ENCODE data around the gene ABLIM1. TPM values are rescaled to one million over a fixed set of nuclear protein-coding genes. Genes with fewer than 3 reads are reported as not detected.

Gene ABLIM1
- total and polyA plus RNA-seq, 10 of the 15 experiments (the other 5 are each of a cell fraction or from before 2014, with no cell fraction given): 14.2 to 50.5 (median 28.1) TPM

DNA sequence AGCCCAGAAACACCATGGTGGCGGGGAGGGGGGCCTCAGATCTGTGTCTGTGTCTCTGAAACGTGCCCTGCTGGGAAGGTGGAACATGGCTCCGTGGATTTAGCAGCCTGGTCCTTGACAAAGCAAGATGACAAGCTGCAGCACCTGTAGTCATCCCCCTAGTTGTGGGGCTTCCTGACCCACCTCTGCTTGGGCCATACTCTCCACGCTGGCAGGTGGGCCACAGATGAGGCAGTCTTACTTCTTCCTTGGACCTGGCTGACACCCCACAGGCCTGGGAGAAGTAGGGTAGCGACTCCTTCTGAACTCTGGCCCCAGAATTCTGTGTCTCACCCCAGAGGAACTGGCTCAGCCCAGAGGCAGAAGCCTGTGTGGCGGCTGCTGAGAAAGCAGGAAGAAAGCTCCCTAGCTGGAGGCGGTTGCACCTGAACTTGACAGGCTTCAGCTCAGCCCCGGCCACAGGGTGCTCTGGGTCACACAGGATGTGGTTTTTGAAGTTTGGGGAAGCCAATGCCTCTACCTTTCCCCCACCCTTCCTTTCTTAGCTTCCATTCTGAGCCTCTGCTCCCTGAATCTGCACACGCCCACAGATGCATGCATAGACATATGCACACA, 113.9 kb downstream of the ABLIM1 start (continued):
- TF ChIP-seq, protein P1, sequence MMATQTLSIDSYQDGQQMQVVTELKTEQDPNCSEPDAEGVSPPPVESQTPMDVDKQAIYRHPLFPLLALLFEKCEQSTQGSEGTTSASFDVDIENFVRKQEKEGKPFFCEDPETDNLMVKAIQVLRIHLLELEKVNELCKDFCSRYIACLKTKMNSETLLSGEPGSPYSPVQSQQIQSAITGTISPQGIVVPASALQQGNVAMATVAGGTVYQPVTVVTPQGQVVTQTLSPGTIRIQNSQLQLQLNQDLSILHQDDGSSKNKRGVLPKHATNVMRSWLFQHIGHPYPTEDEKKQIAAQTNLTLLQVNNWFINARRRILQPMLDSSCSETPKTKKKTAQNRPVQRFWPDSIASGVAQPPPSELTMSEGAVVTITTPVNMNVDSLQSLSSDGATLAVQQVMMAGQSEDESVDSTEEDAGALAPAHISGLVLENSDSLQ (IDR thresholded peaks at IDR 0.05): peak; percentile 33; the same call in 1 of the 2 replicates
- TF ChIP-seq IRF4 (IDR thresholded peaks at IDR 0.05; ENCODE audit: low read depth, low read length): no peak
- TF ChIP-seq, protein P2, sequence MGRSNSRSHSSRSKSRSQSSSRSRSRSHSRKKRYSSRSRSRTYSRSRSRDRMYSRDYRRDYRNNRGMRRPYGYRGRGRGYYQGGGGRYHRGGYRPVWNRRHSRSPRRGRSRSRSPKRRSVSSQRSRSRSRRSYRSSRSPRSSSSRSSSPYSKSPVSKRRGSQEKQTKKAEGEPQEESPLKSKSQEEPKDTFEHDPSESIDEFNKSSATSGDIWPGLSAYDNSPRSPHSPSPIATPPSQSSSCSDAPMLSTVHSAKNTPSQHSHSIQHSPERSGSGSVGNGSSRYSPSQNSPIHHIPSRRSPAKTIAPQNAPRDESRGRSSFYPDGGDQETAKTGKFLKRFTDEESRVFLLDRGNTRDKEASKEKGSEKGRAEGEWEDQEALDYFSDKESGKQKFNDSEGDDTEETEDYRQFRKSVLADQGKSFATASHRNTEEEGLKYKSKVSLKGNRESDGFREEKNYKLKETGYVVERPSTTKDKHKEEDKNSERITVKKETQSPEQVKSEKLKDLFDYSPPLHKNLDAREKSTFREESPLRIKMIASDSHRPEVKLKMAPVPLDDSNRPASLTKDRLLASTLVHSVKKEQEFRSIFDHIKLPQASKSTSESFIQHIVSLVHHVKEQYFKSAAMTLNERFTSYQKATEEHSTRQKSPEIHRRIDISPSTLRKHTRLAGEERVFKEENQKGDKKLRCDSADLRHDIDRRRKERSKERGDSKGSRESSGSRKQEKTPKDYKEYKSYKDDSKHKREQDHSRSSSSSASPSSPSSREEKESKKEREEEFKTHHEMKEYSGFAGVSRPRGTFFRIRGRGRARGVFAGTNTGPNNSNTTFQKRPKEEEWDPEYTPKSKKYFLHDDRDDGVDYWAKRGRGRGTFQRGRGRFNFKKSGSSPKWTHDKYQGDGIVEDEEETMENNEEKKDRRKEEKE (IDR thresholded peaks at IDR 0.05): no peak
- TF ChIP-seq, protein P3, sequence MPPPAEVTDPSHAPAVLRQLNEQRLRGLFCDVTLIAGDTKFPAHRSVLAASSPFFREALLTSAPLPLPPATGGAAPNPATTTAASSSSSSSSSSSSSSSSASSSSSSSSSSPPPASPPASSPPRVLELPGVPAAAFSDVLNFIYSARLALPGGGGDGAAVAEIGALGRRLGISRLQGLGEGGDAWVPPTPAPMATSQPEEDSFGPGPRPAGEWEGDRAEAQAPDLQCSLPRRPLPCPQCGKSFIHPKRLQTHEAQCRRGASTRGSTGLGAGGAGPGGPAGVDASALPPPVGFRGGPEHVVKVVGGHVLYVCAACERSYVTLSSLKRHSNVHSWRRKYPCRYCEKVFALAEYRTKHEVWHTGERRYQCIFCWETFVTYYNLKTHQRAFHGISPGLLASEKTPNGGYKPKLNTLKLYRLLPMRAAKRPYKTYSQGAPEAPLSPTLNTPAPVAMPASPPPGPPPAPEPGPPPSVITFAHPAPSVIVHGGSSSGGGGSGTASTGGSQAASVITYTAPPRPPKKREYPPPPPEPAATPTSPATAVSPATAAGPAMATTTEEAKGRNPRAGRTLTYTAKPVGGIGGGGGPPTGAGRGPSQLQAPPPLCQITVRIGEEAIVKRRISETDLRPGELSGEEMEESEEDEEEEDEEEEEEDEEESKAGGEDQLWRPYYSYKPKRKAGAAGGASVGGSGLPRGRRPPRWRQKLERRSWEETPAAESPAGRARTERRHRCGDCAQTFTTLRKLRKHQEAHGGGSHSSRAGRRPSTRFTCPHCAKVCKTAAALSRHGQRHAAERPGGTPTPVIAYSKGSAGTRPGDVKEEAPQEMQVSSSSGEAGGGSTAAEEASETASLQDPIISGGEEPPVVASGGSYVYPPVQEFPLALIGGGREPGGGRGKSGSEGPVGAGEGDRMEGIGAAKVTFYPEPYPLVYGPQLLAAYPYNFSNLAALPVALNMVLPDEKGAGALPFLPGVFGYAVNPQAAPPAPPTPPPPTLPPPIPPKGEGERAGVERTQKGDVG (CRISPR knock-in tag; IDR thresholded peaks at IDR 0.05): no peak
- TF ChIP-seq KAT2A (conservative IDR thresholded peaks at IDR 0.05; ENCODE audit: control insufficient read depth, low read depth, low read length): no peak
- no peak for TF ChIP-seq ZSCAN29 (IDR thresholded peaks at IDR 0.05)
- TF ChIP-seq TAF1 (IDR thresholded peaks at IDR 0.05; ENCODE audit: borderline replicate concordance, low read depth, low read length): no peak
- no peak for TF ChIP-seq BACH1 (IDR thresholded peaks at IDR 0.05; ENCODE audit: borderline replicate concordance)
- no peak for TF ChIP-seq SMARCA5 (IDR thresholded peaks at IDR 0.05)
- TF ChIP-seq EGR1 (IDR thresholded peaks at IDR 0.05; ENCODE audit: borderline replicate concordance in 1 of 2, low read depth in 2 of 2, low read length in 2 of 2): 0 out of 3 replicates have a peak, but pooled peaks of 1 of the 2 experiments have one; percentile 38
- TF ChIP-seq HDAC2 (IDR thresholded peaks at IDR 0.05): no peak
- TF ChIP-seq, protein P4, sequence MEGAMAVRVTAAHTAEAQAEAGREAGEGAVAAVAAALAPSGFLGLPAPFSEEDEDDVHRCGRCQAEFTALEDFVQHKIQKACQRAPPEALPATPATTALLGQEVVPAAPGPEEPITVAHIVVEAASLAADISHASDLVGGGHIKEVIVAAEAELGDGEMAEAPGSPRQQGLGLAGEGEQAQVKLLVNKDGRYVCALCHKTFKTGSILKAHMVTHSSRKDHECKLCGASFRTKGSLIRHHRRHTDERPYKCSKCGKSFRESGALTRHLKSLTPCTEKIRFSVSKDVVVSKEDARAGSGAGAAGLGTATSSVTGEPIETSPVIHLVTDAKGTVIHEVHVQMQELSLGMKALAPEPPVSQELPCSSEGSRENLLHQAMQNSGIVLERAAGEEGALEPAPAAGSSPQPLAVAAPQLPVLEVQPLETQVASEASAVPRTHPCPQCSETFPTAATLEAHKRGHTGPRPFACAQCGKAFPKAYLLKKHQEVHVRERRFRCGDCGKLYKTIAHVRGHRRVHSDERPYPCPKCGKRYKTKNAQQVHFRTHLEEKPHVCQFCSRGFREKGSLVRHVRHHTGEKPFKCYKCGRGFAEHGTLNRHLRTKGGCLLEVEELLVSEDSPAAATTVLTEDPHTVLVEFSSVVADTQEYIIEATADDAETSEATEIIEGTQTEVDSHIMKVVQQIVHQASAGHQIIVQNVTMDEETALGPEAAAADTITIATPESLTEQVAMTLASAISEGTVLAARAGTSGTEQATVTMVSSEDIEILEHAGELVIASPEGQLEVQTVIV (IDR thresholded peaks at IDR 0.05; ENCODE audit: borderline replicate concordance, partially characterized antibody): no peak
- TF ChIP-seq GATAD2B (conservative IDR thresholded peaks at IDR 0.05; ENCODE audit: low read depth): no peak
- TF ChIP-seq NR2F1 (conservative IDR thresholded peaks at IDR 0.05): peak; percentile 90
- TF ChIP-seq SP1 (IDR thresholded peaks at IDR 0.05; ENCODE audit: low read depth, low read length): no peak
- no peak for TF ChIP-seq HDAC6 (IDR thresholded peaks at IDR 0.05; ENCODE audit: unreplicated experiment)
- TF ChIP-seq, protein P5, sequence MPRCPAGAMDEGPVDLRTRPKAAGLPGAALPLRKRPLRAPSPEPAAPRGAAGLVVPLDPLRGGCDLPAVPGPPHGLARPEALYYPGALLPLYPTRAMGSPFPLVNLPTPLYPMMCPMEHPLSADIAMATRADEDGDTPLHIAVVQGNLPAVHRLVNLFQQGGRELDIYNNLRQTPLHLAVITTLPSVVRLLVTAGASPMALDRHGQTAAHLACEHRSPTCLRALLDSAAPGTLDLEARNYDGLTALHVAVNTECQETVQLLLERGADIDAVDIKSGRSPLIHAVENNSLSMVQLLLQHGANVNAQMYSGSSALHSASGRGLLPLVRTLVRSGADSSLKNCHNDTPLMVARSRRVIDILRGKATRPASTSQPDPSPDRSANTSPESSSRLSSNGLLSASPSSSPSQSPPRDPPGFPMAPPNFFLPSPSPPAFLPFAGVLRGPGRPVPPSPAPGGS (IDR thresholded peaks at IDR 0.05; ENCODE audit: borderline replicate concordance, insufficient read depth, low read depth, low read length, poor library complexity, severe bottlenecking): peak; percentile 57
- TF ChIP-seq ZNF622 (IDR thresholded peaks at IDR 0.05): no peak
